Karpas-422 (cell line): ENCODE data around the gene ATXN7L1. TPM values are rescaled to one million over a fixed set of nuclear protein-coding genes. Genes with fewer than 3 reads are reported as not detected.

Experiments used
- DNase-seq: peaks from one replicate; pipeline ENCODE4 v3.0.0-alpha.2; 2015
- H2AFZ ChIP-seq: fragments of 200-600 bp; sonication (generic); 2 replicates; pipeline ENCODE4 v1.6.1; 2014; ENCODE audit warnings: antibody characterized with exemption, low read length, mixed read lengths
- H3K27ac ChIP-seq: fragments of 200-600 bp; sonication (generic); 2 replicates; pipeline ENCODE4 v1.5.1; 2014; ENCODE audit warnings: mild to moderate bottlenecking, low read length, moderate library complexity
- H3K27me3 ChIP-seq: fragments of 200-600 bp; sonication (generic); 2 replicates; pipeline ENCODE4 v1.6.1; 2014; ENCODE audit warnings: low read length, mixed read lengths
- H3K36me3 ChIP-seq: fragments of 200-600 bp; sonication (generic); 2 replicates; pipeline ENCODE4 v1.6.1; 2014; ENCODE audit warnings: low read length, mixed read lengths; ENCODE audit not compliant: insufficient read depth
- H3K4me1 ChIP-seq: fragments of 200-600 bp; sonication (generic); 2 replicates; pipeline ENCODE4 v1.6.1; 2014; ENCODE audit warnings: mild to moderate bottlenecking, low read length, mixed read lengths
- H3K4me2 ChIP-seq: fragments of 200-600 bp; sonication (generic); 2 replicates; pipeline ENCODE4 v1.6.1; 2014; ENCODE audit warnings: low read length, low read depth, mild to moderate bottlenecking; ENCODE audit not compliant: poor library complexity, severe bottlenecking
- H3K4me3 ChIP-seq: fragments of 200-600 bp; sonication (generic); 2 replicates; pipeline ENCODE4 v1.5.1; 2014; ENCODE audit warnings: mild to moderate bottlenecking, antibody characterized with exemption, low read length, mixed read lengths
- H3K79me2 ChIP-seq: fragments of 200-600 bp; sonication (generic); 2 replicates; pipeline ENCODE4 v1.6.1; 2014; ENCODE audit warnings: mild to moderate bottlenecking, low read length, mixed read lengths
- H3K9ac ChIP-seq: fragments of 200-600 bp; sonication (generic); 2 replicates; pipeline ENCODE4 v1.6.0; 2014; ENCODE audit warnings: low read length
- H3K9me2 ChIP-seq: fragments of 200-600 bp; sonication (generic), shearing (Covaris generic); replicated peaks from 2 replicates; pipeline ENCODE4 v1.6.0; 2014; ENCODE audit warnings: mild to moderate bottlenecking, low read length, moderate library complexity; ENCODE audit not compliant: insufficient read depth
- H3K9me3 ChIP-seq: fragments of 300-700, 200-600 bp; sonication (generic); 2 replicates; pipeline ENCODE4 v1.6.1; 2014; ENCODE audit warnings: low read length, mixed read lengths
- H4K20me1 ChIP-seq: fragments of 200-600 bp; sonication (generic); 2 replicates; pipeline ENCODE4 v1.6.1; 2014; ENCODE audit warnings: mild to moderate bottlenecking, antibody characterized with exemption, low read length, low read depth; ENCODE audit not compliant: insufficient read depth
- total RNA-seq: library from RNA; depleted of rRNA; stranded (reverse); fragments of >200 nt; shearing (Covaris generic); gene quantifications from 2 replicates; pipeline ENCODE4 v1.2.3, GENCODE V29; 2014; ENCODE audit warnings: low replicate concordance

Gene ATXN7L1
- total RNA-seq, 1 experiment from 2014 or later, result not detected

- Histone ChIP-seq H3K4me2 (no peak overlapping the region), H3K79me2 (no peaks in the 10 kb centered on the region), H3K9me2 (no peaks in the 10 kb centered on the region), H3K9ac (no peak overlapping the region), H4K20me1 (0 out of 2 replicates have a peak, but pooled peaks cover 10% of the 10 kb centered on the region), H3K4me3 (no peak overlapping the region), H3K36me3 (no peaks in the 10 kb centered on the region), H3K4me1 (no peaks in the 10 kb centered on the region), H3K27me3 (no peaks in the 10 kb centered on the region), H3K9me3 (no peaks in the 10 kb centered on the region), H2AFZ (no peak overlapping the region), H3K27ac (no peak overlapping the region)
- DNase-seq, result peak; percentile 29
Observed at GRCh38 chr7:105655500-105656380, 220.7 kb downstream of the ATXN7L1 start.

DNA sequence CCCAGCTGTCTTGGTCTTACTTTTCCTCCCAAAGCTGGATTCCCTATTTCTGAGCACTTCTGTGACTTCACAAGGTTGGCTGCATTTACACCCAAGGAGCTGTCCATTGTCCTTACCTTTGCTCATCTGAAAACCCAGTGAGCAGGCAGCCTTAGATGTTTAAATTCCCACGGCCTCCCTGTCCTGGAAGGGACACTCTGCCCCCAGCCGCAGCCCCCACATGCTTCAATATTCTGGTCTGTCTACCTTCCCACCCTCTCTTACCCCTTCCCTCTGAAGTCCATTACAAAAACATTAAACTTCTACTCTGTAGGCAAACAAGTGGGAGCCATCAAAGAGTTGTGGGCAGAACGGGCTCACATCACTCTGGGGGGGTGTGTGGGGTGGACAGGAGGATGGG, 221.3 kb downstream of the ATXN7L1 start:
- Histone ChIP-seq H4K20me1 (0 out of 2 replicates have a peak, but pooled peaks cover 10% of the 10 kb centered on the region), H3K9me2 (no peaks in the 10 kb centered on the region), H3K27ac (no peak overlapping the region), H2AFZ (no peak overlapping the region), H3K4me3 (no peak overlapping the region), H3K4me1 (no peaks in the 10 kb centered on the region), H3K9ac (no peak overlapping the region), H3K79me2 (no peaks in the 10 kb centered on the region), H3K4me2 (no peak overlapping the region), H3K9me3 (no peaks in the 10 kb centered on the region), H3K36me3 (no peaks in the 10 kb centered on the region), H3K27me3 (no peaks in the 10 kb centered on the region)
- DNase-seq, result peak; percentile 39

- H3K27ac ChIP-seq, result no peak overlapping the region
- H3K79me2 ChIP-seq, result no peaks in the 10 kb centered on the region
- no peak overlapping the region for H3K9ac ChIP-seq
- H3K4me1 ChIP-seq, result no peaks in the 10 kb centered on the region
- H3K9me3 ChIP-seq, result no peaks in the 10 kb centered on the region
- peak; percentile 29 for DNase-seq
- H3K27me3 ChIP-seq, result no peaks in the 10 kb centered on the region
- H2AFZ ChIP-seq, result no peak overlapping the region
- no peaks in the 10 kb centered on the region for H3K9me2 ChIP-seq
- H3K4me2 ChIP-seq, result no peak overlapping the region
- no peaks in the 10 kb centered on the region for H3K36me3 ChIP-seq
- no peak overlapping the region for H3K4me3 ChIP-seq
- H4K20me1 ChIP-seq, result 0 out of 2 replicates have a peak, but pooled peaks cover 10% of the 10 kb centered on the region
Observed at GRCh38 chr7:105654095-105654686, 222.2 kb downstream of the ATXN7L1 start.

- Histone ChIP-seq H3K9me2 (no peaks in the 10 kb centered on the region), H3K27ac (no peak overlapping the region), H3K79me2 (no peaks in the 10 kb centered on the region), H3K4me3 (no peak overlapping the region), H3K4me2 (no peak overlapping the region), H3K9ac (no peak overlapping the region), H3K9me3 (no peaks in the 10 kb centered on the region), H4K20me1 (0 out of 2 replicates have a peak, but pooled peaks cover 10% of the 10 kb centered on the region), H3K36me3 (no peaks in the 10 kb centered on the region), H3K4me1 (no peaks in the 10 kb centered on the region), H2AFZ (no peak overlapping the region), H3K27me3 (no peaks in the 10 kb centered on the region)
- peak; percentile 32 for DNase-seq
Observed at GRCh38 chr7:105653441-105654005, 222.9 kb downstream of the ATXN7L1 start.

DNA sequence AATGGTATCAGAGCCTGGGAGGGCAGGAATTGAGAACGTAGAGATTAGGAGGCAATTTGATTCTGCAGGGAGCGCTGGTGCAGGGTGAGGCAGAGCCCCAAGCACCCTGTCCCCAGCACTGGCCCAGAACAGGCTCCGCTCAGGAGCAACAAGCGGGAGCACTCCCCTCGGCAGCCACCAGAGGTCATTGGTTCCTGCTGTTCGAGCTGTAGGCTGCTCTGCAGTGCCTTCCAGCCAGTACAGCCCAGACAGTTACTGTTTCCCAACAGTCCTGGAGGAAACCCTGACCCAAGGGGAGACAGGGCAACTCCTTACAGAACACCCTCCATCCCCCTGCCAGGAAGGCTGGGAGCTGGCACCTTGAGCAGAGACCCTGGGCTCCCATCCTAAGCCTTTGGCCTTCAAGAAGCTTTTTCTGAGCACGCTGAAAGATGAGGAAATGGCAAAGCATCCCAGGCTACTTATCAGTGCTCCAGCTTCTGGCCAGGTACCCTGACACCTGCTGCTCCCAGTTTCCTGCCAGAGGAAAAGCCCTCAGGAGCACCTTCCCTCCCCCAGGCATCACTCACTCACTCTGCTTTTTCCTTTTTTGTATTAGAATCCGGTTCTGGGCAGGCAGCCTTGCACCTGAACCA, 223.9 kb downstream of the ATXN7L1 start:
- Histone ChIP-seq H3K79me2 (no peaks in the 10 kb centered on the region), H3K27ac (no peak overlapping the region), H3K27me3 (no peaks in the 10 kb centered on the region), H3K4me3 (no peak overlapping the region), H3K9me2 (no peaks in the 10 kb centered on the region), H3K9ac (no peak overlapping the region), H4K20me1 (0 out of 2 replicates have a peak, but pooled peaks cover 10% of the 10 kb centered on the region), H3K4me2 (no peak overlapping the region), H3K36me3 (no peaks in the 10 kb centered on the region), H2AFZ (no peak overlapping the region), H3K4me1 (no peaks in the 10 kb centered on the region), H3K9me3 (no peaks in the 10 kb centered on the region)
- DNase-seq, result peak; percentile 85

- no peaks in the 10 kb centered on the region for H3K27me3 ChIP-seq
- H3K4me1 ChIP-seq, result no peaks in the 10 kb centered on the region
Observed at GRCh38 chr7:105651798-105652197, 224.6 kb downstream of the ATXN7L1 start.

DNA sequence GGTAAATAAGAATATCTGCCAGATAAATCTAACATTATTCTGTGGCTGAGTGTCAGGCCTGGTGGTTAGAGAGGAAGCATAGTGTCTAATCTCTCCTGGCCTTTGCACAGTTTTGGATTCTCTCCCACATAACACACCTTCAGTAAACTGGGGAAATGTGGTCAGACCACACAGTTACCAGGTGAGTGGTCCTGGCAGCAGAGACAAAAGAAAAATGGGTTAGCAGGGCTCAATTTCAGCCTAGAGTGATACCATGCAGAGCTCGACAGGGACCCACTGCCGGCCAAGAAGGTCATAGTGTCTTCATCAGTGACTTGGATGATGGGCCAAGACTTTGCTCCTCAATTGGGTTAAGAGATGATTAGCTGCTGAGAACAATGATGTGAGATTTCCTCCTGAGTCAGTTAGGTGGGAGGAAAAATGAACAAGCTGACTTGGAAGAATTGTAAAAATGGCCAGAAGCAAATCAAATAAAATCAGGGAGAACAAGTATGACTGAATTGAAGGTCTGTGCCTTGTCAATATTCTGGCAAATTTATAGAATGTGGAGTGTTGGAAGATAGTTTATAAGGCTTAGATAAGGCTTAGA, 225.9 kb downstream of the ATXN7L1 start:
- no peak overlapping the region for H3K4me3 ChIP-seq
- no peaks in the 10 kb centered on the region for H3K79me2 ChIP-seq
- H3K27me3 ChIP-seq, result no peaks in the 10 kb centered on the region
- H3K4me2 ChIP-seq, result no peak overlapping the region
- no peaks in the 10 kb centered on the region for H3K4me1 ChIP-seq
- no peaks in the 10 kb centered on the region for H3K9me2 ChIP-seq
- H3K27ac ChIP-seq, result no peak overlapping the region
- no peak overlapping the region for H2AFZ ChIP-seq
- H4K20me1 ChIP-seq, result 0 out of 2 replicates have a peak, but pooled peaks cover 10% of the 10 kb centered on the region
- DNase-seq, result peak; percentile 10
- no peak overlapping the region for H3K9ac ChIP-seq
- H3K36me3 ChIP-seq, result no peaks in the 10 kb centered on the region
- no peaks in the 10 kb centered on the region for H3K9me3 ChIP-seq

More at GRCh38 chr7:105651798-105652197, 224.6 kb downstream of the ATXN7L1 start:
- Histone ChIP-seq H4K20me1 (0 out of 2 replicates have a peak, but pooled peaks cover 10% of the 10 kb centered on the region), H3K4me2 (no peak overlapping the region), H2AFZ (no peak overlapping the region), H3K4me3 (no peak overlapping the region), H3K27ac (no peak overlapping the region), H3K9me2 (no peaks in the 10 kb centered on the region), H3K9ac (no peak overlapping the region), H3K36me3 (no peaks in the 10 kb centered on the region), H3K9me3 (no peaks in the 10 kb centered on the region), H3K79me2 (no peaks in the 10 kb centered on the region)
- DNase-seq, result peak; percentile 25
